Dermis blood vessel endothelial cell (primary cell): ENCODE measurements around the gene AP2S1. TPM values are rescaled to one million over a fixed set of nuclear protein-coding genes. Genes with fewer than 3 reads are reported as not detected.
A peak's percentile ranks its signal among the peaks of the same experiment; 100 is the strongest.
"Not testable (repeated sequence)": the region's sequence is repeated elsewhere in the genome, so short reads cannot be mapped to it uniquely, and the experiment has no call there.

Experiments
- DNase-seq: peaks from one replicate; pipeline ENCODE4 v3.0.0; 2010
- total RNA-seq: library from RNA; depleted of rRNA; stranded (reverse); fragments of >200 nt; gene quantifications from 2 replicates; pipeline ENCODE4 v1.2.3, GENCODE V29; 2014

AP2S1 gene
- 118 and 218 TPM in 2 replicates for total RNA-seq

- peak; percentile 99 for DNase-seq
Observed at GRCh38 chr19:46850228-46851203, at the start of gene AP2S1. Gene AP2S1, minus strand, starts transcription at chr19:46850846. Its CDS starts 80 bp downstream, at chr19:46850766.

- no peak for DNase-seq
Observed at GRCh38 chr19:46900341-46900740, 49.7 kb upstream of the AP2S1 start.

- no peak for DNase-seq
Observed at GRCh38 chr19:46898731-46899130, 48.1 kb upstream of the AP2S1 start.

GRCh38 chr19:46896076-46896794, 45.6 kb upstream of the AP2S1 start:
- no peak for DNase-seq

GRCh38 chr19:46892252-46893179, 41.9 kb upstream of the AP2S1 start:
- DNase-seq: no peak

GRCh38 chr19:46890423-46891170, 40.0 kb upstream of the AP2S1 start:
- DNase-seq: no peak

GRCh38 chr19:46887240-46887782, 36.7 kb upstream of the AP2S1 start:
- DNase-seq: no peak

- DNase-seq: no peak
Observed at GRCh38 chr19:46886546-46887239, 36.0 kb upstream of the AP2S1 start.

- no peak for DNase-seq
Observed at GRCh38 chr19:46885411-46885810, 34.8 kb upstream of the AP2S1 start.

GRCh38 chr19:46882751-46883150, 32.1 kb upstream of the AP2S1 start:
- not testable (repeated sequence) for DNase-seq

- DNase-seq: no peak
Observed at GRCh38 chr19:46882034-46882433, 31.4 kb upstream of the AP2S1 start.

- no peak for DNase-seq
Observed at GRCh38 chr19:46881092-46881491, 30.4 kb upstream of the AP2S1 start.

GRCh38 chr19:46880431-46880830, 29.8 kb upstream of the AP2S1 start:
- DNase-seq: no peak

- DNase-seq: peak; percentile 60
Observed at GRCh38 chr19:46878613-46879375, 28.1 kb upstream of the AP2S1 start.

GRCh38 chr19:46875657-46876056, 25.0 kb upstream of the AP2S1 start:
- DNase-seq: no peak

GRCh38 chr19:46875234-46875633, 24.6 kb upstream of the AP2S1 start:
- DNase-seq: no peak

- no peak for DNase-seq
Observed at GRCh38 chr19:46872967-46873366, 22.3 kb upstream of the AP2S1 start.

- not testable (repeated sequence) for DNase-seq
Observed at GRCh38 chr19:46871173-46871572, 20.5 kb upstream of the AP2S1 start.

- DNase-seq: no peak
Observed at GRCh38 chr19:46868025-46868802, 17.6 kb upstream of the AP2S1 start.
